Colon (tissue), 2 donors: ENCODE measurements around the gene SLC43A3.
"Not testable (repeated sequence)": the region's sequence is repeated elsewhere in the genome, so short reads cannot be mapped to it uniquely, and the experiment has no call there.

ENCODE experiments used
- FAIRE-seq: peaks from 2 replicates; lab custom pipeline; 2012; peaks lifted over from hg19 to GRCh38; lab: Jason Lieb, UNC
- donor health status: control.
- donor health status: control.

The SLC43A3 gene

DNA sequence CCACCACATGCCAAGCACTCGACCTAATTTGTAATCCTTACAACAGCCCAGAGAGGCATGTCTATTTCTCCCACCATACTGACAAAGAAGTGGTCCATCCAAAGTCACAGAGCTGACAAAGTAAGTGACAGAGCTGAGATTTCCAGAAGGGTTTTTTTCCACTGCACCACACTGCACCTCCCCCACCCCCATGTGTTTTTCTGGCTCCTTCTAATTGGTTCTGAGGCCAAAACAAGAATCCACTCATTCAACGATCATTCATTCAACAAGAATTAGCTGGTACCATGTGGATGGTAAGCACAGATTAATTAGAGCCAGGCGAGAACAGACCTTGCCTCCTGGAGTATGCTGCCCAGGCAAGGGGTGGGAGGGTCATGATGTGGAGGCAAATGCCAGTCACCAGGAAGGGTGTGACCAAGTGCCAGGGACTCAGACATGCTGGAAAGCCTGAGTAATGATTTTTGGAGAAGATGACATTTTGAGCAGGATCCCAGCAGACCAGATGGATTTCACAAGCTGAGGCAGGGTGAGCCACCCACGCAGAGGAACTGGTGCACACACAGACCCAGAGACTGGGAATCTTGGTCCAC lies 21.6 kb downstream of the SLC43A3 start:
- FAIRE-seq = no peak

GRCh38 chr11:57403802-57404147 lies 23.1 kb downstream of the SLC43A3 start:
- FAIRE-seq = no peak

- not testable (repeated sequence) for FAIRE-seq
These were observed 23.7 kb downstream of the SLC43A3 start for GRCh38 chr11:57403003-57403801.

GRCh38 chr11:57402188-57403002 lies 24.5 kb downstream of the SLC43A3 start:
- no peak for FAIRE-seq

GRCh38 chr11:57399972-57400578 lies 26.8 kb downstream of the SLC43A3 start:
- FAIRE-seq = no peak

GRCh38 chr11:57399221-57399620 lies 27.7 kb downstream of the SLC43A3 start:
- FAIRE-seq = no peak

DNA sequence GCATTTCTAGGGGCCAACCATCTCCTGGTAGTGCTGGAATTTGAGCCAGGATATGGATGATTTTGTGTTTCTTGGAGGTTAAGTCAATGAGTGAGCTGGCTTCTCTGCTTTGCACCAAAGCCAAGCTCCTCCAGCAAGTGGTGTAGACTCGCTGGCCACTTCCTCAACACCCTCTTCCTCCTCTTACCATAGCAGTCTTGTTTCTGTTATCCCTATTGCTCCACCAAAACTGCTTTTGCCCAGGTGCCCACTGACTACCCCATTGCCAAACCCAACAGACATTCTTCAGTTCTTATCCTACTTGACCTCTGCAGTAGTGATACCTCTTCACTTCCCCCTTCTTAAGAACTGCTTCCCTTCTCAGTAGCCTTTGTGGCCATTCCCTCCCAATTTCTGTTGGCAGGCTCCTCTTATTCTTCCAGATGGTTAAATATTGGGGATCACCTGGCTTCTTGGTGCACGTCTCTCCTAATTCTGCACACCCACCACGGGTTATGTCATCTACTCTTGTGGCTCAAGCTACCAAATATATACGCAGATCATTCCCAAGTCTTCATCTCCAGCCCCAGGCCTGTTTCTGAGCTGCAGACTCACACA lies 29.4 kb downstream of the SLC43A3 start:
- no peak for FAIRE-seq

DNA sequence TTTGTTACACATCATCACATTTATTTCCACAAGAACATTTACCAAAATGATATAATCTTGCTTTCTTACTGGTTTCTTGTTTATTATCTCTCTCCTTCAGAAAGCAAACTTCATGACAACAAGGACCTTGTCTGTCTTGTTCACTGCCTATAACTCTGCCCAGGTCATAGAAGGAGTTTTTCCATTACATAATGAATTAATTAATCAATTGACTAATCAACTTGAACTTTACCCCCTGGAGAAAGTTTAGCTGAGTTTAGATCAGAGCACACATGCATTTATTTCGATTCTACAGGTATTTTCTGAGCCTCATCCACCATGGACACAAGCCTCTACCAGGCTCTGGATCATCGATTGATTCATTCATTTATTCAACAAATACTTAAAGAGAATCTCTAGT lies 30.2 kb downstream of the SLC43A3 start:
- no peak for FAIRE-seq

DNA sequence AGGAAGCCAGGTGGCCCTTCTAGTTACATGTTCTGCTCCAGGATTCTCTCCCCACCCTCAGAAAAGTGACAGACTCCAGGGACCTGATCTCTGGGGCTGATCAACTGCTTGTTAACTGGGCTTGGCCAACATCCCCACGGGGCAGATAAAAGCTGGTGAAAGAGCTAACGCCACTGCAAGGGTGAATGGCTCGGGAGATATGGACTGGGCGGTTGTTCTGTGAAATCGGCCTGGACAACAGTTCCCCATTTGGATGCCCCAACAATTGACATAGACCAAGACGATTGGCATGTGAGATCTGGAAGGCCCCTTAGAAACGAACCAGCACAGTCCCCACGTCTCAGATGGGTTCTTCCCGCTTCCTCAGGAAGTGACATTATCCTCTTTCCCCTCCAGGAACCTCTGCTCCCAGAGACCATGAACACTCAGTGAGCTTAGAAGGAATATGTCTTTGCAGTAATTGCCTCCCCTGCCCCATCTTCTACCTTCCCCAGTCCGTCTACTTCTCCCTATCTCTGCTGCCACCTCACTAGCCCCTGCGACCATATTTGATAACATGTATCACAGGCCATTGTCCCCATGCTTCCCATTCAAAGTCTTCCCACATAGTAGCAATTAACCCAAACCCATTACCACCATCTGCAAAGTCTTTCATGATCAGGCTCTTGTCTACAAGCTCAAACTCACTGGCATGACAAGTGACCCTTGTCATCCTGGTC lies 30.9 kb downstream of the SLC43A3 start:
- no peak for FAIRE-seq

DNA sequence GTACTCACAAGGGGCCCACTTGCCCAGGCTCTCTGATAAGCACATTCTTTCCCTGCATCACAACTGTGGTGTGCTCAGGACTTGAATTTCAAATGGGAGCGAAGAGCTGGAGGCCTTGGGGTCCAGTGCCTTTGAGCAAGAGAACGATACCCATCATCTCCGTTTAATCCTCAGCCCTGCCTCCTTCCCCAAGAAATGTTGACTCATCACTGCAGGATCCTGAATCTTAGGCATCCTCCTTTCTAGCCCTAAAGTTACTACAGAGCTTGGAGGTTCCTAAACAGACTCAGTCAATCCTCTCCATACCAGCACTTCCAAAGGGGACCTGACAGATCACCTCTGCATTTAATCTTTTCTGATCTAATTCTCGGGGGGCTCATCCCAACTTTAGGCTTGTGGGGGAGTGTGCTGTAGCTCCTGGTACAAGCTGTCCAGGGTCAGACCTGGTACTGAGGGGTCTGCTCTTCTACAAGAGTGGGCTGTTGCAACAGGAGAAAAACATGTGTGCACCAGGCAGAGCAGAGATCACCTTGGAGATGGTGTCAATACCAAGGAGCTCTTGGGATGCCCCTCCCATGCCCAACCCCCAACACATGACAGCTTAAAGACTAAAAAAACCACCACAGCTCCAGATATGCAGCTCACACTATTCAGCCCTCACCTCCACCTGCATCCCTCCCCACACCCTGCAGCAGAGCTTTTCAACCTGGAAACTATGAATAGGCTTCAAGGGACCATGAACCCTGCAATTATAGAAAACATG lies 32.5 kb downstream of the SLC43A3 start:
- FAIRE-seq = no peak

DNA sequence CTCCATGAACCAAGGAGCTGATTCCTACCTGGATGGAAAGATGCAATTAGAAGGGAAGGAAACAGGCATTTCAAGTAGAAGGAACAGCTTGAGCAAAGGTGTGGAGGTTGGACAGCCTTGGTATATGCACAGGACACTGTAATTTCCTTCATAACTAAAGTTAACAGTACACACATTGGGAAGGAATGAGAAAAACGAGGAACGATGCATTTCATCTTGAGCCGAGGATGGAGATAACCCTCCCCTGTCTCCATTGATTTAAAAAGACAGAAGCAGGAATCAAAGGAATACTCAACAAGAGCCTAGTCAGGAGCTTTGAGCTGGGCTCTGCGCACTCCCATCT lies 34.2 kb downstream of the SLC43A3 start:
- no peak for FAIRE-seq

- no peak for FAIRE-seq
These were observed 34.7 kb downstream of the SLC43A3 start for GRCh38 chr11:57392066-57392762.

DNA sequence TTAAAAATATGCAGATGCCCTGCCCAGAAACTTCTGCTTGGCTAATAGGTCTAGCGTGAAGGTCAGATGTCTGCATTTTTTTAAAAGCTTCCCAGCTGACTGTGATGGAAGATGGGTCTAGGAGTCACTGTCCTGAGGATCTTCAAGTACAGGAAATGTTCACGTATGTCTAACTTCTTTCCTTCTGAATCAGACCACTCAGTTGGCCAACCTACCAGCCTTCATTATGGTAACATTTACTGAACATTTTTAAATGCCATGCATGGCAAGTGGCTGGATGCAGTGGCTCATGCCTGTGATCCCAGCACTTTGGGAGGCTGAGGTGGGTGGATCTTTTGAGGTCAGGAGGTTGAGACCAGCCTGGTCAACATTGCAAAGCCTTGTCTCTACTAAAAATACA lies 35.4 kb downstream of the SLC43A3 start:
- no peak for FAIRE-seq

DNA sequence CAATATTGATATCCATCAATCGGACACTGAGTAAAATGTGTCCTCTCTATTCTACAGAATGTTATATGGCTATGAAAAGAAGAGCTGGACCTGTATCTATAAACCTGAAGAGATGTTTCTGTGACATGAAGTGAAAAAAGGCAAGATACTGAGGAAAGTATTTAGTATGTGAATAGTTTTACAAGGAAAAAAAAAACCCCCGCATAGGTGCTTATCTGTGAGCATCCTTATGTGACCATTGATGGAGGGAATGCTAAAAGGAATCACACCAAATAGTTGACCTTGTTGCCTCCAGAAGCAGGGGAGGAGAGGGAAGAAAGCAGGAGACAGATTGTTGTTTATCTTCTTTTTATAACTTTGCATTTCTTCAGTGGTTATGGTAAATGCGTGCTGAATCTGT lies 35.8 kb downstream of the SLC43A3 start:
- no peak for FAIRE-seq

DNA sequence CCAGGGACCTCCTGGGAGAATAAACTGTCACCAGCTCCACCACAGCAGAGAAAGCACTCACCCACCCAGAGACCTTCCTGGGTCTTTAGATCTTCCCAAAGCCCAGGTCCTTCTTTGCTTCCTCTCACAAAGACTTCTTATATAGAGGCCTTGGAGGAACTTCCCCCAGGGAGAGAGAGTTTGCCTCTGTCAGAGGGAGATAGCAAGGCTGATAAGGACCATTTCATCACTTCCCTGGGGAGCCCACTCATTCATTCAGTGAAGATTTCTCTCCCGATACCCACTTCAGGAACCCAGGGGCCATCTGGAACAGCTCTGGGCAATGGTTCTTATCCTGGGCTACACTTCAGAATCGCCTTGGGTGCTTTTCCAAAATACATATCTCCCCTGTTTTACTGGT lies 36.4 kb downstream of the SLC43A3 start, which contains the start of gene PRG2:
Gene PRG2 (minus strand): TSS at position 116 of the 400 bp plus-strand sequence. CDS start 706 bp downstream, outside the sequence.
- FAIRE-seq = no peak

DNA sequence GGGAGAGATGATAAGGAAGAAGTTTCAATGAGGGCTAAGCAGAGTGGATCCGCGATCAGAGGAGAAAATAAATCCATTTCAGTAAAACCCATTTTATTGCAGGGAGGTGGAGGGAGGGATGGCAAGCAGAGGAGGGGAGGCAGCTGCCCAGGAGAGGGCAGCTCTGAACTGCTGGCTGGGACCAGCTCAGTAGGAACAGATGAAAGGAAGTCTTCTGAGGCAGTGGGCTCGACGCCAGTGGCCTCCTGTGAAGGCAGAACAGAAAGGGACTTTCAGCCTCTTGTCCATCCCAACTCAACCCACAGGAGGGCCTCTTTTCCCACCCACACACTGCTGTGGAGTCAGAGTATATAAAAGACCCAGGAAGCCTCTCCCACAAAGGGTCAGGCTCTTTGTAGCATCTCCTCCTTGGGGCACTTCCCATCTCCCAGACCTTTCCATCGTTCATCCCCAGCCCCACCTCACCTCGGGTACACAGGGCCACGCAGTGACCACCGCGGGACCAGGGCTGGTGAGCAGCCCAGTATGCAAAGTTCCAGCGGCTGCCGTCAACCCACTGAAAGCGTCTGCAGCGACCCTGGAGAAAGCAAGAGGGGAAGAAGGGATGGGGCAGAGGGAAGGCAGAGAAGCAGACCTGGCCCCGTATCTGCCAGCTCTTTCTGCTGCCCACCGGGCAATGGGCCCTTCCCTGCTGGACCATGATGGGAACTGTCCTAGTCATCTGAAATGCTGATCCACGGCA lies 39.5 kb downstream of the SLC43A3 start:
- FAIRE-seq = no peak

DNA sequence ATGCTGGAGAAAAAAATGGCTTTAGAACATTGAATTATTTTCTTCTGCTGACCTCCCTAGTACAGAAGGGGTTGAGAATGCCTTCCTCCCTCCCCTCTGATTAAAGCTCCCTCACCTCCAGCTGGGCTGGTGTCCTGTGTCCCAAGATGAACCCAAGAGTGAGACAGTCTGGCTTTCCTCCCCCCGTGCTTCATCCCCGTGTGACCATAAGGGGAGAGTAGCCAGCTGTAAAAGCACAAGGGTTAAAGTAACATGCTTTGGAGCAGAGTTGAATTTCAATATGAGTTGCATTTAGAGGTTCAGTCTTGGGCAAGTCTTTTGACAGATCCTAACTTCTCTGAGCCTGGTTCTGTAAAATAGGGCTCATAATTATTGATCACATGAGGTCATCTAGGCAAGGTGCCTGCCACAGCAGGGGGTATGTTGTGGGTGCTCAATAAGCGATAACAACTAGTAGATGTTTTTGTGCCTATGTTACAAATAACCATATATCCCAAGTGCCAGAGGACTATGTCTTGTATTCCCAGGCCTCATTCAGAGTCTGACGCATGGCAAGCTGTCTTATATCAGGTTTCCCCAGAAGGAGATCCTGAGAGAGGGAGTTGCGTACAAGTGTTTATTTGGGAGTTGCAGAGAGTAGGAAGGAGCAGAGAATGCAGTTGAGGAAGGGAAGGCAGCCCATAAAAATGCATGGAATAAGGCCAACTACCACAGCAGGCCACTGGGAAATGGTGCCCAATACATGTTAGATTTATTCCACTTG lies 40.6 kb downstream of the SLC43A3 start:
- no peak for FAIRE-seq

GRCh38 chr11:57380975-57381374 lies 45.9 kb downstream of the SLC43A3 start, which contains the start of gene PRG3:
Gene PRG3, minus strand, starts transcription at chr11:57381150. Its CDS starts 442 bp downstream, at chr11:57380708.
- FAIRE-seq = no peak

DNA sequence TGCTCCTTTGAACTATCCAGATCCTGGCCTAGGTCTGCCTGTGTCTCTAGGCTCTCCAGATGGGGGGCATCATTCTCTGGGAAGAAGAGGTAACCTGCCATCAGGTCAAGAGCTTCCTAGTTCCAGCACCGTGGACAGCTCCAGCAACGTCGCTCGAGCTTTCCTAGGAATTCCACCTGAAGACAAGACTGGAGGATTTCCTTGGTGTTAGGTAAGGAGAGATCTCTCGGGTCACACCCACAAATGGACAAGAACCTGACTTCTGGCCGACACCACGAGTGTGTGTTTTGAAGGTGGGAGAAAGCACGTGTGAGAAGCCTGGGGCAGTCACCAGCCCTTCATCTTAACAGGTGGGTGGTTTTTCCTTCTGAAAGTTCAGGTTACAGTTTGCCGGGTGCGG lies 47.2 kb downstream of the SLC43A3 start:
- no peak for FAIRE-seq
